ENCODE measurements around the gene BATF3. TPM values are rescaled to one million over a fixed set of nuclear protein-coding genes. Genes with fewer than 3 reads are reported as not detected.

BATF3 gene
- total RNA-seq, 4 donors from 2014 or later, result 0.38 to 5.1 TPM; not detected in 2

DNA sequence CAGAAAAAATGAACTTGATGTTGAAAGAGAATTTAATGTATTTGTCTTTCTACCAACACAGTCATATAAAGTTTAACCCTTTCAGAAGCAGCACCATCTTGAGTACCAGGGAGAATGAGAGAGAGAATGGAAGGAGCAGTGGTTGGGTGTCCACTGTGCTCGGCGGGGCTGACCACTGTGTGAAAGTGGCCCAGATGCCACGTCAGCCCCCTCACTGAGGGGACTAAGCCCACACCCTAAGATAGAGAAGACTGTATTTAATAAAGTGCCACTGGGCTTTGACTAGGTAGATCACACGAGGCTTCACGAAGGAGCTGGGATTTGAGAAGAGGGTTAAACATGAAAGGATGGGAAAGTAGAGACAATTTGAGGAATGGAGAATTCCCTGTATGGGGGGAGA is 31.2 kb downstream of the BATF3 start:
- peaks cover 0 to 23% of the 10 kb centered on the region in 2 donors for H3K4me1 ChIP-seq
- ATAC-seq, result no peak
- in situ Hi-C loops (cut with MboI; ENCODE audit: low sequenced_read_pairs in 4 of 4) (loop anchor here in 1 of 4 donors (10.0 to 25.0 kb wide), 2 partner anchors 126 to 319 kb away; partner anchors contain the start of genes NSL1 and TATDN3), intact Hi-C loops (cut with DNase I; ENCODE audit: low total_unique reads) (loop anchor here (10.0 kb wide), 1 partner anchor 326 kb away; no protein-coding TSS in a partner anchor)
- no peaks in the 10 kb centered on the region for H3K9me3 ChIP-seq
- H3K27ac ChIP-seq, result peak overlapping the region in 3 of 4 donors; percentile 49 to 63 (median 57)
- H3K4me3 ChIP-seq, result no peak overlapping the region
- no peak for DNase-seq
- peaks cover 0 to 5% (median 3%) of the 10 kb centered on the region in 3 donors for H3K27me3 ChIP-seq
- H3K36me3 ChIP-seq, result no peaks in the 10 kb centered on the region
- TF ChIP-seq POLR2A (IDR thresholded peaks at IDR 0.05) (no peak), CTCF (IDR thresholded peaks at IDR 0.05 in 4 of 5, conservative IDR thresholded peaks at IDR 0.05 in 1 of 5) (no peak)

- Histone ChIP-seq H3K4me3 (no peak overlapping the region), H3K4me1 (peaks cover 0 to 23% of the 10 kb centered on the region in 2 donors)
- in situ Hi-C loops (cut with MboI; ENCODE audit: low sequenced_read_pairs in 4 of 4), result loop anchor here in 1 of 4 donors (10.0 to 25.0 kb wide), 2 partner anchors 127 to 320 kb away; partner anchors contain the start of genes NSL1 and TATDN3
Measured at GRCh38 chr1:212667223-212668139, 32.2 kb downstream of the BATF3 start.

GRCh38 chr1:212666116-212666775 is 33.4 kb downstream of the BATF3 start:
- in situ Hi-C loops (cut with MboI; ENCODE audit: low sequenced_read_pairs in 4 of 4) (loop anchor here in 1 of 4 donors (10.0 to 25.0 kb wide), 2 partner anchors 129 to 321 kb away; partner anchors contain the start of genes NSL1 and TATDN3), intact Hi-C loops (cut with DNase I; ENCODE audit: low total_unique reads) (loop anchor here (10.0 kb wide), 1 partner anchor 329 kb away; no protein-coding TSS in a partner anchor)
- H3K9me3 ChIP-seq, result no peaks in the 10 kb centered on the region
- peaks cover 0 to 3% (median 0%) of the 10 kb centered on the region in 3 donors for H3K27me3 ChIP-seq
- no peak overlapping the region for H3K4me3 ChIP-seq
- no peak for DNase-seq
- TF ChIP-seq CTCF (IDR thresholded peaks at IDR 0.05 in 4 of 5, conservative IDR thresholded peaks at IDR 0.05 in 1 of 5), result no peak
- no peak for TF ChIP-seq POLR2A (IDR thresholded peaks at IDR 0.05)
- no peaks in the 10 kb centered on the region for H3K36me3 ChIP-seq
- peaks cover 0 to 23% of the 10 kb centered on the region in 2 donors for H3K4me1 ChIP-seq
- no peak for ATAC-seq
- no peak overlapping the region for H3K27ac ChIP-seq

More at GRCh38 chr1:212667223-212668139, 32.2 kb downstream of the BATF3 start:
- TF ChIP-seq POLR2A (IDR thresholded peaks at IDR 0.05), result no peak
- TF ChIP-seq CTCF (IDR thresholded peaks at IDR 0.05 in 4 of 5, conservative IDR thresholded peaks at IDR 0.05 in 1 of 5), result no peak
- Histone ChIP-seq H3K9me3 (no peaks in the 10 kb centered on the region), H3K27ac (peak overlapping the region; percentile 49 to 64 (median 60)), H3K27me3 (peaks cover 0 to 5% (median 3%) of the 10 kb centered on the region in 3 donors), H3K36me3 (no peaks in the 10 kb centered on the region)
- intact Hi-C loops (cut with DNase I; ENCODE audit: low total_unique reads), result loop anchor here (10.0 kb wide), 1 partner anchor 327 kb away; no protein-coding TSS in a partner anchor
- ATAC-seq, result peak; percentile 43 to 55
- DNase-seq, result peak in 1 of 2 donors; percentile 34

Measured in gastrocnemius medialis (tissue), 4 donors.